ENCODE data around the gene ANAPC15. TPM values are rescaled to one million over a fixed set of nuclear protein-coding genes. Genes with fewer than 3 reads are reported as not detected.

ANAPC15 gene
- total and polyA plus RNA-seq, 9 of the 15 experiments (the other 6 are each of a cell fraction or from before 2014, with no cell fraction given): 53.0 to 254 (median 75.7) TPM

GRCh38 chr11:72119198-72119597, 6.7 kb upstream of the ANAPC15 start (continued):
- TF ChIP-seq ZBTB5 (IDR thresholded peaks at IDR 0.05) (no peak), ZNF23 (CRISPR knock-in tag; IDR thresholded peaks at IDR 0.05) (no peak), TCF7 (IDR thresholded peaks at IDR 0.05; ENCODE audit: borderline replicate concordance) (no peak), NCOA4 (IDR thresholded peaks at IDR 0.05; ENCODE audit: partially characterized antibody) (no peak), HDAC2 (IDR thresholded peaks at IDR 0.05) (no peak), DIDO1 (tag; IDR thresholded peaks at IDR 0.05; ENCODE audit: low read depth) (no peak)

GRCh38 chr11:72116019-72116755, 3.7 kb upstream of the ANAPC15 start:
- in situ Hi-C loops (cut with MboI) (no loop called here), intact Hi-C loops (cut with micrococcal nuclease) (no loop called here)
- Histone ChIP-seq H2AFZ (ENCODE audit: low read depth, low read length) (peak overlapping the region; percentile 93), H3K9me3 (replicated peaks; ENCODE audit: control insufficient read depth, insufficient read depth, low read depth, low read length) (no peaks in the 10 kb centered on the region), H3K27me3 (ENCODE audit: control insufficient read depth in 2 of 2, insufficient read depth in 2 of 2, low read length in 2 of 2) (no peaks in the 10 kb centered on the region), H3K79me2 (ENCODE audit: control insufficient read depth, insufficient read depth, low read length) (peaks cover 3% of the 10 kb centered on the region; the same call in 1 of the 3 replicates), H3K36me3 (ENCODE audit: control insufficient read depth, insufficient read depth, low read length) (0 out of 3 replicates have a peak, but pooled peaks cover under 1% of the 10 kb centered on the region), H3K9ac (ENCODE audit: insufficient read depth in 1 of 2, low read depth in 2 of 2, low read length in 2 of 2) (peak overlapping the region; percentile 1 to 12; a peak in 2 of 4 replicates), H4K20me1 (replicated peaks; ENCODE audit: control insufficient read depth, insufficient read depth, low read length) (no peaks in the 10 kb centered on the region), H3K4me1 (replicated peaks in 1 of 2; ENCODE audit: control insufficient read depth in 2 of 2, insufficient read depth in 2 of 2, low read length in 2 of 2) (peaks cover 20 to 42% of the 10 kb centered on the region in 2 experiments), H3K9me1 (ENCODE audit: control insufficient read depth, insufficient read depth, low read length) (no peaks in the 10 kb centered on the region), H3K4me3 (no peak overlapping the region), H3K4me2 (ENCODE audit: insufficient read depth, low read length) (no peak overlapping the region), H3K27ac (ENCODE audit: extremely low read depth, low read depth, low read length) (peak overlapping the region; percentile 21; the same call in 1 of the 3 replicates)
- POLR2A ChIA-PET: interaction anchor here (0.7 to 1.5 kb wide), 3 partner anchors 8 to 86 kb away, joined by 3 to 4 read pairs (median 3); partner anchors contain the start of gene TOMT
- DNase-seq (ENCODE audit: extremely low read depth in 1 of 4, low spot score in 3 of 4): no peak
- 76% methylated on average over 6 of the region's 6 CpGs for WGBS (ENCODE audit: insufficient coverage, low coverage, missing lambda C conversion rate)
- CTCF ChIA-PET (ENCODE audit: low intra/inter-chr PET ratio): no interaction called here
- no peak for ATAC-seq
- no TSS peak for BruUV-seq (replicated peaks)
- FAIRE-seq: no peak
- TF ChIP-seq ATF4 (CRISPR knock-in tag; IDR thresholded peaks at IDR 0.05): no peak
- peak; percentile 79 for TF ChIP-seq NFE2 (IDR thresholded peaks at IDR 0.05; ENCODE audit: low read depth)
- peak; percentile 66; the same call in 1 of the 2 replicates for TF ChIP-seq CREB3 (tag; conservative IDR thresholded peaks at IDR 0.05; ENCODE audit: low read depth)
- peak; percentile 36; the same call in 1 of the 2 replicates for TF ChIP-seq ZNF592 (IDR thresholded peaks at IDR 0.05)
- TF ChIP-seq LARP7 (IDR thresholded peaks at IDR 0.05): no peak
